ENCODE results near the gene CRMP1.

DNA sequence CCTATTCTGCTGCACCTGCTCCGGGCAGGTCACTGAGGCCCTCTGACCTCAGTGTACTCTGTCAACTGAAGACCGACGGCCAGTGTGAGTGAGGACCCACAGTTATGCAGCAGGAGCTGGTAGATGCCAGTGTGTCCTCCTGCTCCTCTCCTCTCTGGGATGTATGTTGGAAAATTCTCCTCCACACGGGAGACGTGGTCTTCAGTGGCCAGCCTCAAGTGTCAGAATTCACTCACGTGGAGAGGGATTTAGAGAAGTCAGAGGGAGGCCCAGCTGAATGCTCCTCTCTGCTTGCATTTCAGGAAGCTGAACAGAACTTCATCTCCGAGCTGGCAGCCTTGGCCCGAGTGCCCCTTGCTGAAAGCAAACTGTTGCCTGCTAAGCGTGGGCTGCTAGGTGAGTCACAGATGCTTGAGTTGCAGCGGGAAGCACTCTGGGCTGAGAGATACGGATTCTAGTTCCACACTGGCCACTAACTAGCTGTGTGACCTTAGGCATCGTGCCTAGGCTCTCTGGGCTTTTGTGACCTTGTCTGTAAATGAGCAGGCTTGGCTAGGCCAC, 83.6 kb downstream of the CRMP1 start:
- TF ChIP-seq POLR2A (IDR thresholded peaks at IDR 0.05) (no peak), POLR2AphosphoS5 (IDR thresholded peaks at IDR 0.05) (no peak)
- TF ChIP-seq, protein P1, sequence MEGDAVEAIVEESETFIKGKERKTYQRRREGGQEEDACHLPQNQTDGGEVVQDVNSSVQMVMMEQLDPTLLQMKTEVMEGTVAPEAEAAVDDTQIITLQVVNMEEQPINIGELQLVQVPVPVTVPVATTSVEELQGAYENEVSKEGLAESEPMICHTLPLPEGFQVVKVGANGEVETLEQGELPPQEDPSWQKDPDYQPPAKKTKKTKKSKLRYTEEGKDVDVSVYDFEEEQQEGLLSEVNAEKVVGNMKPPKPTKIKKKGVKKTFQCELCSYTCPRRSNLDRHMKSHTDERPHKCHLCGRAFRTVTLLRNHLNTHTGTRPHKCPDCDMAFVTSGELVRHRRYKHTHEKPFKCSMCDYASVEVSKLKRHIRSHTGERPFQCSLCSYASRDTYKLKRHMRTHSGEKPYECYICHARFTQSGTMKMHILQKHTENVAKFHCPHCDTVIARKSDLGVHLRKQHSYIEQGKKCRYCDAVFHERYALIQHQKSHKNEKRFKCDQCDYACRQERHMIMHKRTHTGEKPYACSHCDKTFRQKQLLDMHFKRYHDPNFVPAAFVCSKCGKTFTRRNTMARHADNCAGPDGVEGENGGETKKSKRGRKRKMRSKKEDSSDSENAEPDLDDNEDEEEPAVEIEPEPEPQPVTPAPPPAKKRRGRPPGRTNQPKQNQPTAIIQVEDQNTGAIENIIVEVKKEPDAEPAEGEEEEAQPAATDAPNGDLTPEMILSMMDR (IDR thresholded peaks at IDR 0.05): no peak

Data from breast epithelium (tissue), 3 donors.